GM19351 (cell line): ENCODE results near the gene MYB.
"Not testable (repeated sequence)": the region's sequence is repeated elsewhere in the genome, so short reads cannot be mapped to it uniquely, and the experiment has no call there.

Experiments used
- ATAC-seq: cut with Tn5 transposase; IDR thresholded peaks from one replicate; pipeline ENCODE4 v1.9.1; 2021; ENCODE audit warnings: mild to moderate bottlenecking, moderate library complexity; ENCODE audit not compliant: unreplicated experiment

Gene MYB

DNA sequence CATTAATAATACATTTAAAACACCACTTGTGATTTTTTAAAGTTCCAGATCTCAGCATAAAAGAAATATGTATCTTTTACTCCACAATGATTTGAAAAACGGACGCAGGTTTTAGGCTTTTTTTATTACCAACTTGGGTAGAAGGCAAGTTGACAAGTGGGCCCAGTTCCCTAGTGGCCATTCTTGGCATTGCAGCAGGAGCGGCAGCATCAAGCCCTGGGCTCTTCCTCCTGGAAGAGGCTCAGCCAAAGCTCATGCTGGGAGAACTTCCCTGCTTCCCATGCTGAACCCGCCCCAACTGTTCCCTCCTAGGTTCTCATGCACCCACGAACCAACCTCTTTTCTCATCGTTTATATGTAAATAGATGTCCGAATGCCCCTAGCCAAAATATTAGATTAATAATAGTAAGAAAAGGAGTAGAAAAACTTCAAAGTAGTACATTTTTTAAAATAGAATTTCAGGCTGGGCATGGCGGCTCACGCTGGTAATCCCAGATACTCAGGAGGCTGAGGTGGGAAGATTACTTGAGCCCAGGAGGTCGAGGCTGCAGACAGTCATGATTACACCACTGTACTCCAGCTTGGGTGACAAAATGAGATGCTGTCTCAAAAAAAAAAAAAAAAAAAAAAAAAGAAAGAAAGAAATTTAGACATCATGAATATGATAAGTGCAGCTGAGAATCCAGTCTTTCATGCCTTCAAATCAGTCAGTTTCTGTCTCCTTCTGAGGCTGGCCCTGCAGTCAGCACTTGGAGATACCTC is 18.2 kb upstream of the MYB start:
- ATAC-seq: peak; percentile 33

DNA sequence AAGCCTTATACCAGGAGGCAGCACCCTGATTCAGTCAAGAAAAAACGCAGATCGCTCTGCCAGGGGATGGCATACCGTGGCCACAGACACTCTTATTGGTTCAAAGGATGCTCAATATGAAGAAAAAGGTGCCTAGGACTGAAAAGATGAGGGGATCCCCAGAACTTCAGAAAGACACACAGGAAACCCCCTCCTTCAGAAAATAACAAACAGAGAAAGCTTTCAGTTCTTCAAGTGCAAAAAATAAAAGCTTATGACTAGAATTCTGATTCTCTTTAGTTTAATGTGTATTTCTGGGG is 17.7 kb upstream of the MYB start:
- ATAC-seq: peak; percentile 53

GRCh38 chr6:135164387-135164786 is 16.7 kb upstream of the MYB start:
- not testable (repeated sequence) for ATAC-seq

DNA sequence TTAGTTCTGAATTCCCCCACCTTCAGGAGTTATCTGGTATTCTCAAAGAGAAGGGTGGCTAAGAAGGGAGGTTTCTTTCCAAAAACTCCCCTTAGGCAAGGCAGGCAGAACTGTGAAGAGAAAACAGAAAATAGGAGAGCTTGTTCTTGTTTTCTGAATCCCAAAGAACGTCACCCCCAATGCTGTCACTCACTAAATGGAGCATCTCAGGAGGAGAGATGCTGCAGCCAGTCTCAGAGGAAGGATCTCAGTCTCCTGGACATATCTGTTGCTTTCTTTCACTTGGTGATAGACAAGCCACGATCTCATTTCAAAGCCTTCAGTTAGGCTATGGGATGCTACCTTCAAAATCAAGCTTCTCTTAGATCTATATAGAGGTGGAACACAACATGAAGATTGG is 16.1 kb upstream of the MYB start:
- no peak for ATAC-seq

- ATAC-seq: no peak
These were observed 14.6 kb upstream of the MYB start for GRCh38 chr6:135166515-135166914.

DNA sequence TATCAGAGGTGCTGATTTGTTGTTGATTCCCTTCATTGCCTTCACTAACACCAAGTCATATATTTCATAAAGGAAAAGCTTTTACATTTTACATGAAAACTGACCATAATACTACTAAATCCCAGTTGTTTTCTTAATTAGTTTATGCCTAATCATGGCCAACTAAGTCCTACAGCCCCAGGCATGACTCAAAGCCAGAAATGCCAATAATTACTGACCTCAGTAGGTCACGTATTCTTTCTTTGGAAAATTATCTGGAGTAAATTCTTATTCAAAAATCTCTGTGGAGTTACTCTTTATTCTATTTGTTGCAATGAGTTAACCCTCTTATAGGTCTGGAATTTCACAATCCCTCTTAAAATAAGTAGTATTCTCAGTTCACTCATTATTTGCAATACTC is 13.5 kb upstream of the MYB start:
- no peak for ATAC-seq

GRCh38 chr6:135168766-135169165 is 12.3 kb upstream of the MYB start:
- ATAC-seq: no peak

DNA sequence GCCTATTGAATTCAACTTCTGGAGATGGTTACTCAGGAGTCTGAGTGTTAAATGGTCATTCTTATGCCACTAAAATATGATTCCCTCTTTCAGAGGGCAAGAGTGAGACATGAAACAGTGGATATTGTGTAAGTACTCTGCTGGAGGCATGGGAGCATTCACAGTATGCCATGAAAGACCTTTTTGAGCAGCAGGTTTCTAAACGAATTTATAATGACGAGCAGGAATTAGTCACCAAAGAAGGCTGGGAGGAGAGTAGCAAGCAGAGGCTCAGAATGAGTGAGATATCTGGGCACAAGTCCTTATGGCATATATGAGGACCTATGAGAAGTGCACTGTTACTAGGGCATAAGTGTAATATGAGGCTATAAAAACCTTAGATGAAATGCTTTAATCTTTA is 10.9 kb upstream of the MYB start:
- no peak for ATAC-seq

DNA sequence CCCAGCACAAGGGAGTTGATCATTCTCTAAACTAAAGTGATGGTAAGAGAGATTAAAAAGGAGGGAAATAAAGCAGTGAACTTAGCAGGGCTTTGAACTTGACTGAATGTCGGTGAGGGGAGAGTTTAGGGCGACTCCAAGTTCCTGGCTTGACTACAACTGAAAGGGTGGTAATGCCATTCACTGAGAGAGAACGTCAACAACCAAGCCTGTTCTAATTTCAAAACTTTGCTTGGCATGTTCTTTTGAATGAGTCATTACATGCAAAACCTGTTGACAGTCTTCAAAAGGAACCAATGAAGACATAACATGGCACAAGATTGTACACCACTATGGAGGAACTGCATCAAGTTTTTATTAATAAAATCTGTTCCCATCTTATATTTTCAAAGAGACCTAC is 10.3 kb upstream of the MYB start:
- peak; percentile 48 for ATAC-seq

DNA sequence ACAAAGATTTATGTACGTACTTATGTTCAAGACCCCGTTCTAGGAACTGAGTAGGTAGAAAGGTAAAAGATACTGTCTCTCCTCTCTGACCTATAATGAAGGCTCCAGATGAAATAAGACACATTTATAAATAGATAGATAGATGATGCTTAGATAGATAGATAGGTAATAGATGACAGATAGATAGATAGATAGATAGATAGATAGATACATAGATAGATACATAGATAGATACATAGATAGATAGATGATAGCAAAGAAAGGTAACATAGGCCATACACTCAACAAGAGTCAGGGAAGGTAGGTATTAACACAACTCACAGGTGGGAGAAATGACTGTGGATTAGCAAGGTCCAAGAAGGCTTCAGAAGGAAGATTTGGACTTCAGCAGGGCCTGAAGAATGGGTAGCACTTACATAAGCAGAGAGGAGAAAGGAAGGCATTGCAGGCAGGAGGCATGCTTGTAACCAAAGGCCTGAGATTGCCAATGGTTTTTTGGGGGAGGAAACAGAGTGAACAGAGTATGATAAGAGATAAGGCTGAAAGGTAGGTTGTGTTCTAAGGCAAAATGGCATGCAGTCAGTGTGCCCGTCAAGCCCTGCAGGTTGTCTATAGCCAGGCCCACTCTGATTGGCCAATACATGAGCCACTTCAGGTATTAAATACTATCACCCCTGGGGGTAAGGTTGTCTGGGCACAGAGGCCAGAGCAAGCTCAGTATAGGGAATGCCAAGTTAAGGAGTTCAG is 7.7 kb upstream of the MYB start:
- no peak for ATAC-seq

DNA sequence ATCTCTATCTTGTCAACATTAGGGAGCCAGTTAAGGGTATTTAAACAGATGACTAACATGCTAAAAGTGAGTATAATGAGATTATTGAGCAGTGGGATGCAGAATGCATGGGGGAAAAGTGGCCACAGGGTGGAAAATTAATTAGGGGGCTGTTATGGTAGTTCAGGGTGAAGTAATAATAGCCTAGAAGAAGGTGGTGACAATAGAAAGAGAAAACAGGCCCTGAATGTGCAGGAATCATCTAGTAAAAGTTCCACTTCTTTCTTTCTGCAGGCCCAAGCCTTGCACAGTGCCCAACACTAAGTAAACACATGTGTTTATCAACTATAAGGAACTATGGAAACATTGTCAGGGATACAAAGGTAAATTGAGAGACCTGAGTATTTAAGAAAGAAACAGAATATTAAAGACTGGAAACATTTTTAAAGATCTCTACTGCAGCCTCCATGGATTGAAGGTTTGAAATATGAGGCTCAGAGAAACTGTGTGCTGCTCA is 7.1 kb upstream of the MYB start:
- ATAC-seq: no peak

- no peak for ATAC-seq
These were observed 5.0 kb upstream of the MYB start for GRCh38 chr6:135176058-135176457.

GRCh38 chr6:135176464-135176863 is 4.6 kb upstream of the MYB start:
- ATAC-seq: no peak

DNA sequence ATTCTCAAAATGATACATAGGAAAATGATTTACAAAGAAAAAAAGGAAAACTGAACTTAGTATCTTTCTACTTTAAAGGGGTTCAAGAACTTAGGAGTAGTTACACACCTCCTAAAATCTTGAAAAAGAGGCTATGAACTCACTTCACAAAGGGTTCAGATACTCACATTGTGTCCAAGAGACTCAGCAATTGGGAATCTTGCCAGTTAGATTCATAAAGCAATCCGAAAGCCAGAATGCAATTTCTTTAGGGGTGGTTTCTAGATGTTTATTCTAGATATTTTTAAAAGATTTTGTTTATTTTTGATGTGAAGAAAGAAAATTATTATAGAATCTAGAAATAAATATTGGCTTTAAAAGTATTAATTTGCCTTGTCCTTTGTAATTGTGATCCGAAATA is 1.7 kb upstream of the MYB start:
- no peak for ATAC-seq

DNA sequence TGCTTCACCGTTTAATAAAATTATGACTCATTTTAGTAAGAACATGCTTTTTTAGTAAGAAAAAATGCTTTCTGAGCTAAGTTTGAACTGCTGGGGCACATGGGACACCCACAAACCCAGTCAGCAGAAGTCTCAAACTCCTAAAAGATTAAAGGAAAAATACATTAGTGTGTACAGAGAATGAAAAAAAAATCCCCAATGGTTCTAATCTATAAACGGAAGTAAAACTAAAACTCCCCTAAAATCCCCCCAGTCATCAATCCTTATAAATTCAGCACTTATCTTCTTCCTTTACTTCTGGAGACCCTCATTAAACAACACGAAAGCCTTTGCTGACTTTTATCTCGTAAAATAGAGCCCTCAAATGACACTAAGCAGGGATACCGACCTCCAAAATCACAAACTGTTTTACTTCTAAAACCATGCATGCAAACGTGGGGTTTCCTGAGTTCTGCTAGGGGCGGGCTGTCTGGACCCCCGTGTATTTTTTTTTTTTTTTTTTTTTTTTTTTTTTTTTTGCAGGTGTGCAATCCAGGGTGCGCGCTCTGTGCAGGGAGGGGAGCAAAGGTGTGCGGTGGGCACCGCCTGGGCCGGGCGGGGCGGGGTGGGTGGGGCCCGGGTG is 1.1 kb upstream of the MYB start:
- ATAC-seq: no peak

DNA sequence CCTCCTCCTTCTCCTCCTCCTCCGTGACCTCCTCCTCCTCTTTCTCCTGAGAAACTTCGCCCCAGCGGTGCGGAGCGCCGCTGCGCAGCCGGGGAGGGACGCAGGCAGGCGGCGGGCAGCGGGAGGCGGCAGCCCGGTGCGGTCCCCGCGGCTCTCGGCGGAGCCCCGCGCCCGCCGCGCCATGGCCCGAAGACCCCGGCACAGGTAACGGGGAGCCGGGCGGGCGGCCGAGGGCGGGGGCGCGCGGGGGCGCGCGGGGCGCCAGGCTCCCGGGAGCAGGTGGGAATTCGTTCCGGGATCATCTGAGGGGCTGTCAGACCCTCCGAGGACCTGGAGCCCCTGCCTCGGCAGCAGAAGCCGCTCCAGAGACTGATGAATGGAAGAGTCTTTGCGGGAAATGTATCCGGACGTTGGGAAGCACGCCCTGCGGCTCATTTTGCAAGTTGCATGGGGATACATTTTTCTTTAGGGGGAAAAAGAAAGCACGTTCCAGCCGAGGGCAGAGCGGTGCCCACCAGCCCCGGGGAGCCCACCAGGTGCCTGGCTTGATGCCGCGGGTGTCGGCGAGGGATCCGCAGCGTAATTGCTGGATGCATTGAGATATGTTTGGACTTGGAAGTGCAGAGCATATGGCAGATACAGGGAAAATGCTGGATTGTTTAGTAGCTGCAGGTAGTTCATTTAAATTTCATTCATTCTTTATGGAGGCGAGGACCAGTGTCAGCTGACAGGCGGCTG is 394 bp downstream of the MYB start:
- no peak for ATAC-seq

DNA sequence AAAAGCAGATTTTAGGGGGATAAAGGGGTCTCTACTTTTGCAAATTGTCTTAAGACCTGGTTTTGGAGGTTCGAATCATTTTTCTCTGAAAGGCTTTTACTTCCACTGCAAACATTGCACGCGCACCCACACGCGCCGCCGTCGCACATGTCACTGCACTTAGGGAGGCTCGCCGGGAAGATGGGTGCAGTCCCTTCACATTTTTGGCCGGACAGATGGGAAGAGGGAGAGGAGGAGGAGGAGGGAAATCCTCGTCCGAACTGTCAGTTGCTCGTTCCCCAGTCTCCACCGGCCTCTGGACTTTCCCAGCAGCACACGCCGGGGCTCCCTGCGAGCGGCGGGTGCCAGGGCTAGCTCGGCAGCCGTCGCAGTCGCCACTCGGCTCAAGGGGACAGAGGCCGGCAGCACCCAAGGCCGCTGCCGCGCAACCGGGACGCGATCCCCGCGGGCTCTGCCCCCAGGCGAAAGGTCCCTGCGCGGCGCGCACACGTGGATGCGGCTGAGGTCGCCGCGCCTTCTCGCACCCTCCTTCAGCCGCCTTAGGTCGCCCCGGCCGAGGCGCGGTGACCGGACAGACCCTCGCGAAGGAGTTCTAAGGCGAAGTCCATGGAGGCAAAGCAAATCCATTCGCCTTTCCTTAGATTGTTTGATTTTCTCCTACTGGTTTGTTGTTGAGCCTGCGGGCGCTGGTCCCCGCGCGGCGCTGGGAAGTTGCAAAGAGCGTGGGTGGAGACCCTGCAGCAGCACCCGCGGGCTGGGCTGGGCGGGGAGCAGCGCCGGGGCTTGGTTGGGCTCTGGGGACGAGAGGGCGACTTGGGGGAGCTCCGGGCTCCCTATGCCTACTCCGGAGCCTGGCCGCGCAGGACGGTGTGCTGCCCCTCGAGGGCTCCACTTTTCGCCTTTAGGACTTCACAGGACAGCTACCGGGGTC is 1.2 kb downstream of the MYB start:
- ATAC-seq: peak; percentile 4

GRCh38 chr6:135183002-135183531 is 2.0 kb downstream of the MYB start:
- peak; percentile 44 for ATAC-seq

- ATAC-seq: peak; percentile 30
These were observed 2.7 kb downstream of the MYB start for GRCh38 chr6:135183532-135184440.
